AG04449 (cell line): ENCODE measurements around the gene REXO1.

Experiments
- CTCF ChIA-PET: fragments of 350-600 bp; formaldehyde crosslinking; extraction: SDS; loops from one replicate; lab custom pipeline; 2021; ENCODE audit warnings: antibody characterized with exemption; lab: Yijun Ruan, JAX
- POLR2A ChIA-PET: fragments of 400-600, 350-600 bp; formaldehyde crosslinking; extraction: SDS; loops from one replicate; lab custom pipeline; 2020; ENCODE audit warnings: antibody characterized with exemption, inconsistent platforms; lab: Yijun Ruan, JAX
- DNase-seq: peaks from one replicate; pipeline ENCODE4 v3.0.0-alpha.2; 2010; ENCODE audit warnings: low read depth, low spot score
- H3K4me3 ChIP-seq: 2 replicates; pipeline ENCODE4 v1.5.1; 2011; ENCODE audit warnings: low read depth, mild to moderate bottlenecking, control low read depth, low read length
- CTCF ChIP-seq: IDR thresholded peaks from one replicate; pipeline ENCODE4 v1.5.1; 2011; ENCODE audit warnings: mild to moderate bottlenecking, moderate library complexity, low read length, control low read depth, inconsistent platforms; ENCODE audit not compliant: insufficient read depth; ENCODE audit errors: missing control alignments

REXO1 gene

GRCh38 chr19:1827566-1828278 is 20.6 kb downstream of the REXO1 start:
- no peak for TF ChIP-seq CTCF
- POLR2A ChIA-PET = no interaction called here

GRCh38 chr19:1826557-1827521 is 21.4 kb downstream of the REXO1 start:
- no peak overlapping the region for H3K4me3 ChIP-seq
- ChIA-PET CTCF (interaction anchor here (0.6 to 14.5 kb wide), 32 partner anchors 10 to 281 kb away, joined by 3 to 292 read pairs (median 5); partner anchors contain the start of genes ATP8B3, REXO1 and UQCR11), POLR2A (no interaction called here)
- no peak for DNase-seq
- TF ChIP-seq CTCF = no peak

More at GRCh38 chr19:1827566-1828278, 20.6 kb downstream of the REXO1 start:
- CTCF ChIA-PET = interaction anchor here (1.0 to 14.5 kb wide), 8 partner anchors 9 to 282 kb away, joined by 3 to 292 read pairs (median 22); partner anchors contain the start of gene ATP8B3
- DNase-seq = no peak
- no peak overlapping the region for H3K4me3 ChIP-seq

GRCh38 chr19:1825909-1826556 is 22.2 kb downstream of the REXO1 start:
- DNase-seq = no peak
- peak; percentile 96 for TF ChIP-seq CTCF
- H3K4me3 ChIP-seq = no peak overlapping the region
- CTCF ChIA-PET = interaction anchor here (0.6 to 14.5 kb wide), 35 partner anchors 9 to 383 kb away, joined by 3 to 292 read pairs (median 4); partner anchors contain the start of genes ATP8B3, REXO1 and UQCR11
- POLR2A ChIA-PET = no interaction called here

- DNase-seq = no peak
- ChIA-PET POLR2A (no interaction called here), CTCF (interaction anchor here (1.0 to 14.5 kb wide), 4 partner anchors 10 to 151 kb away, joined by 3 to 292 read pairs (median 48); no protein-coding TSS in a partner anchor)
- TF ChIP-seq CTCF = no peak
- H3K4me3 ChIP-seq = no peak overlapping the region
Observed at GRCh38 chr19:1824252-1824622, 24.0 kb downstream of the REXO1 start.

GRCh38 chr19:1823539-1824251 is 24.6 kb downstream of the REXO1 start:
- no peak overlapping the region for H3K4me3 ChIP-seq
- ChIA-PET POLR2A (no interaction called here), CTCF (interaction anchor here (1.0 to 14.5 kb wide), 5 partner anchors 8 to 151 kb away, joined by 3 to 292 read pairs (median 39); no protein-coding TSS in a partner anchor)
- TF ChIP-seq CTCF = no peak
- DNase-seq = no peak
